ENCODE data around the gene BSND.

BSND gene

GRCh38 chr1:55055084-55055882 lies 56.5 kb downstream of the BSND start:
- no peaks in the 10 kb centered on the region for H3K4me1 ChIP-seq (ENCODE audit: control insufficient read depth, insufficient read depth, low read length)
- H3K9me3 ChIP-seq (ENCODE audit: control insufficient read depth, low read length): no peaks in the 10 kb centered on the region
- H3K4me3 ChIP-seq (ENCODE audit: low read length): no peak overlapping the region
- no peak overlapping the region for H3K9ac ChIP-seq (ENCODE audit: low read length)
- no peaks in the 10 kb centered on the region for H3K27me3 ChIP-seq (ENCODE audit: control insufficient read depth, insufficient read depth, low read length)
- H3K36me3 ChIP-seq (ENCODE audit: control insufficient read depth, insufficient read depth, low read length): no peaks in the 10 kb centered on the region

DNA sequence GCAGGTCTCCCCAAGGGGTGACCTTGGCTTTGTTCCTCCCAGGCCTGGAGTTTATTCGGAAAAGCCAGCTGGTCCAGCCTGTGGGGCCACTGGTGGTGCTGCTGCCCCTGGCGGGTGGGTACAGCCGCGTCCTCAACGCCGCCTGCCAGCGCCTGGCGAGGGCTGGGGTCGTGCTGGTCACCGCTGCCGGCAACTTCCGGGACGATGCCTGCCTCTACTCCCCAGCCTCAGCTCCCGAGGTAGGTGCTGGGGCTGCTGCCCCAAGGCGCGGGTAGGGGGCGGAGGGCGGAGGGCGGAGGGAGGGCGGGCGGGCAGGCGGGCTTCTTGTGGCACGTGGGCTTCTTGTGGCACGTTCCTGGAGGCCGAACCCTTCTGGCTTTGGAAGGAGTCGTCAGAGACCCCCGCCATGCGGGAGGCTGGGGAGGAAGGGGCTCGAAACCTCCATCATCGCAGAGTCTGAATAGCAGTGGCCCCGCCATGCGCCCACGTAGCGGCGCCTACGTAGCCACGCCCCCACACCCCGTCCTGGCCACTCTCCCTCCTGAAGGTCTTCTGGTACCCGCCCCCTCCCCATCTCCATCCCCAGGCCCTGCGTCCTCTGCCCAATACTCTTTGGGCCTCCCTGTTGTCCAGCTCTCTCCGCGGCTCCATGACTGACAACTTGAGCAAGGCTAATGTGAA lies 57.4 kb downstream of the BSND start:
- Histone ChIP-seq H3K4me3 (ENCODE audit: low read length) (no peak overlapping the region), H3K9me3 (ENCODE audit: control insufficient read depth, low read length) (no peaks in the 10 kb centered on the region), H3K9ac (ENCODE audit: low read length) (no peak overlapping the region), H3K27me3 (ENCODE audit: control insufficient read depth, insufficient read depth, low read length) (no peaks in the 10 kb centered on the region), H3K4me1 (ENCODE audit: control insufficient read depth, insufficient read depth, low read length) (no peaks in the 10 kb centered on the region), H3K36me3 (ENCODE audit: control insufficient read depth, insufficient read depth, low read length) (no peaks in the 10 kb centered on the region)

DNA sequence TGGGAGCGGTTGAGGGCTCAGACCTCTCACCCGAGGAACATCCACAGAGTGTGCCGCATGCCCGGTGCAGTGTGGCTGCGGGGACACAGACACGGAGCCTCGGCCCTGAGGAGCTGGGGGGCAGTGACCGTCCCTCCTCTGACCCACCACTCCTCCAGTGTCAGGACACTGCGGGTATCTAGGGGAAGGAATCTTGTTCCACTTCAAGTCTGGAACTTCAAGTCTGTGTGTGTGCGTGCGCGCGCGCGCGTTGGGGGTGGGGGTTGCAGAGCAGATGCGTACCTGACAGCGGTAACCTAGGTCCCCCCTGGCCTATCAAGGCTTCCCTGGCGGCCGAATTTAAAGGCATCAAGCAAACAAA lies 57.9 kb downstream of the BSND start:
- no peak overlapping the region for H3K4me3 ChIP-seq (ENCODE audit: low read length)
- H3K4me1 ChIP-seq (ENCODE audit: control insufficient read depth, insufficient read depth, low read length): no peaks in the 10 kb centered on the region
- no peaks in the 10 kb centered on the region for H3K36me3 ChIP-seq (ENCODE audit: control insufficient read depth, insufficient read depth, low read length)
- H3K9ac ChIP-seq (ENCODE audit: low read length): no peak overlapping the region
- H3K9me3 ChIP-seq (ENCODE audit: control insufficient read depth, low read length): no peaks in the 10 kb centered on the region
- no peaks in the 10 kb centered on the region for H3K27me3 ChIP-seq (ENCODE audit: control insufficient read depth, insufficient read depth, low read length)

DNA sequence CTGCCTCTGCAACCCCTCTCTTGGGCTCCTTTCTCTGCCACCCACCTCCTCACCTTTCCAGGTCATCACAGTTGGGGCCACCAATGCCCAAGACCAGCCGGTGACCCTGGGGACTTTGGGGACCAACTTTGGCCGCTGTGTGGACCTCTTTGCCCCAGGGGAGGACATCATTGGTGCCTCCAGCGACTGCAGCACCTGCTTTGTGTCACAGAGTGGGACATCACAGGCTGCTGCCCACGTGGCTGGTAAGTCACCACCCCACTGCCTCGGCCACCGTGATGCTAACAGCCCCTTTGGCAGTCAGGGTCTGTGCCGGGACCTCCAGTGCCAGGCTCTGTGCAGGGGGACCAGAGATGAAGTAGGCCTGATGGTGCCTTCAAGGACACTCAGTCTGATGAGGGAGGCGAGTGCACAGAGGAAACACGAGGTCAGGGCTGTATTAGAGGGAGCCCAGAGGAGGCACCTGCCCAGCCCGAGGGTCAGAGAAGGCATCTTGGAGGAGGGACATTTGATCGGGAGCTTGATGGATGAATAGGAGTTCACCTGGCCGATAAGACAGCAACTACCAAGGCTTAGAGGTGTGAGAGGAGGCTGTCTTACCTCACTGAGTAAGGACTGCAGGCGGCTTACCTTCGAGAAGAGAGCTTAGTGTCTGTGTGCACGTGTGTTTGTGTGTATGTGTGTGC lies 58.7 kb downstream of the BSND start:
- Histone ChIP-seq H3K4me3 (ENCODE audit: low read length) (no peak overlapping the region), H3K36me3 (ENCODE audit: control insufficient read depth, insufficient read depth, low read length) (no peaks in the 10 kb centered on the region), H3K9ac (ENCODE audit: low read length) (no peak overlapping the region), H3K4me1 (ENCODE audit: control insufficient read depth, insufficient read depth, low read length) (no peaks in the 10 kb centered on the region), H3K9me3 (ENCODE audit: control insufficient read depth, low read length) (no peaks in the 10 kb centered on the region), H3K27me3 (ENCODE audit: control insufficient read depth, insufficient read depth, low read length) (no peaks in the 10 kb centered on the region)

DNA sequence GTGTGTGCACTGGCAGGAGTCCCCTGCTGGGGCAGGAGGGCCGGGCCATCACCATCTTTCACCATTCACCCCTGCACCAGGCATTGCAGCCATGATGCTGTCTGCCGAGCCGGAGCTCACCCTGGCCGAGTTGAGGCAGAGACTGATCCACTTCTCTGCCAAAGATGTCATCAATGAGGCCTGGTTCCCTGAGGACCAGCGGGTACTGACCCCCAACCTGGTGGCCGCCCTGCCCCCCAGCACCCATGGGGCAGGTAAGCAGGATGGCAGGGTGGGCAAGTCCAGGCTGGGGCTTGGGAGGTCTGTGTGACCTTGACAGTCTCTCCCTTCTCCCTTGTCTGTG lies 59.2 kb downstream of the BSND start:
- Histone ChIP-seq H3K4me1 (ENCODE audit: control insufficient read depth, insufficient read depth, low read length) (no peaks in the 10 kb centered on the region), H3K9ac (ENCODE audit: low read length) (no peak overlapping the region), H3K27me3 (ENCODE audit: control insufficient read depth, insufficient read depth, low read length) (no peaks in the 10 kb centered on the region), H3K36me3 (ENCODE audit: control insufficient read depth, insufficient read depth, low read length) (no peaks in the 10 kb centered on the region), H3K9me3 (ENCODE audit: control insufficient read depth, low read length) (no peaks in the 10 kb centered on the region), H3K4me3 (ENCODE audit: low read length) (no peak overlapping the region)

GRCh38 chr1:55059302-55060132 lies 60.8 kb downstream of the BSND start:
- Histone ChIP-seq H3K4me1 (ENCODE audit: control insufficient read depth, insufficient read depth, low read length) (no peaks in the 10 kb centered on the region), H3K27me3 (ENCODE audit: control insufficient read depth, insufficient read depth, low read length) (no peaks in the 10 kb centered on the region), H3K9me3 (ENCODE audit: control insufficient read depth, low read length) (no peaks in the 10 kb centered on the region), H3K4me3 (ENCODE audit: low read length) (no peak overlapping the region), H3K36me3 (ENCODE audit: control insufficient read depth, insufficient read depth, low read length) (no peaks in the 10 kb centered on the region), H3K9ac (ENCODE audit: low read length) (no peak overlapping the region)

DNA sequence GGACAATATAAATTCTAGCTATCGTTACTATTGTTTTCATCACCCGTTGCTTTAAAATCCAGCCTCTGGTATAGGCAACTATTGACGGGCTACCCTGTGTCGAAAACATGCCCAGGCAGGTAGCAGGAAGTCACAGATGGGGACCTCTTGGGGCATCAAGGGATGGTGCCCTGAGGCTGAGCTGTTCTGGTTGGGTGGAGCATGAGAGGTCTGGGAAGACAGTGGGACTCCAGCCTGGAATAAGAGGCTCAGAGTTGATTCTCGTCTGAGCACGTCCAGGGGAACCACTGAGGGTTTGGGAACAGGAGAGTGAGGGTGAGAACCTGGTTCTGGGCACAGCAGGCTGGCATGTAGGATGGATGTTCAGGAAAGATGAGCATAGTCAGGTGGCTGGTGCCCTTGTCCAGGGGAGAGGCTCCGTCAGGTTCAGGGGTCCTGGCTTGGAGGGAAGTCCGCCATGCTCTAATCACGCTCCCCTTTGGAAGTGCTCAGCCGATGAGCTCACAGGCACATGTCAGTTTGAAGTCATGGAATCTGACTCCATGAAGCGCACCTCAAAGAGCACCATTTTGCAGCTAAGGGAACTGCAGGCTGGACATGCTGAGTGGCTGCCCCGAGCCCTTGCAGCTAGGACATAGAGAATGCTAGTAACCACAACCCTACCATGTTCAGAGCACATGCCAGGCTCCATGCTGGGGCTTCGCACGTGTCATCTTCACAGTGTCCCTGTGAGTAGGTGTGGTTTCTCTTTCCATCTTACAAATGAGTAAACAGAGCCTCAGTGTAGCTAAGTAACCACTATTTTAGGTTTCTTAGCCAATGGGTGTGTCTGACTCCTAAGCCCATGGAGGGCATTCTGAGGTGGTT lies 61.6 kb downstream of the BSND start:
- H3K36me3 ChIP-seq (ENCODE audit: control insufficient read depth, insufficient read depth, low read length): no peaks in the 10 kb centered on the region
- no peaks in the 10 kb centered on the region for H3K4me1 ChIP-seq (ENCODE audit: control insufficient read depth, insufficient read depth, low read length)
- no peak overlapping the region for H3K9ac ChIP-seq (ENCODE audit: low read length)
- no peaks in the 10 kb centered on the region for H3K9me3 ChIP-seq (ENCODE audit: control insufficient read depth, low read length)
- H3K27me3 ChIP-seq (ENCODE audit: control insufficient read depth, insufficient read depth, low read length): no peaks in the 10 kb centered on the region
- H3K4me3 ChIP-seq (ENCODE audit: low read length): no peak overlapping the region

- no peak overlapping the region for H3K9ac ChIP-seq (ENCODE audit: low read length)
- H3K9me3 ChIP-seq (ENCODE audit: control insufficient read depth, low read length): no peaks in the 10 kb centered on the region
- H3K27me3 ChIP-seq (ENCODE audit: control insufficient read depth, insufficient read depth, low read length): no peaks in the 10 kb centered on the region
- no peaks in the 10 kb centered on the region for H3K36me3 ChIP-seq (ENCODE audit: control insufficient read depth, insufficient read depth, low read length)
- no peak overlapping the region for H3K4me3 ChIP-seq (ENCODE audit: low read length)
- H3K4me1 ChIP-seq (ENCODE audit: control insufficient read depth, insufficient read depth, low read length): no peaks in the 10 kb centered on the region
Observed at GRCh38 chr1:55061000-55061705, 62.4 kb downstream of the BSND start.

All from mucosa of stomach (tissue), 1 donor.